ENCODE measurements around the gene ANKRD13B.

- TF ChIP-seq CTCF (IDR thresholded peaks at IDR 0.05) (no peak), EZH2 (IDR thresholded peaks at IDR 0.05; ENCODE audit: borderline replicate concordance, insufficient read depth, low read depth, low read length, poor library complexity, severe bottlenecking) (no peak)
These were observed 8.4 kb upstream of the ANKRD13B start for GRCh38 chr17:29584452-29585079.
